A673 (cell line): ENCODE measurements around the gene PPP1R8. TPM values are rescaled to one million over a fixed set of nuclear protein-coding genes. Genes with fewer than 3 reads are reported as not detected.

ENCODE experiments used
- BruUV-seq: library from RNA; stranded (reverse); fragments of 400-500 nt; replicated peaks from 2 replicates; lab custom pipeline; 2021; lab: Mats Ljungman, UMichigan
- CTCF ChIA-PET: fragments of 300-600 bp; sonication (Branson Sonifier 250); formaldehyde crosslinking; loops from one replicate; lab custom pipeline; 2022; ENCODE audit warnings: antibody characterized with exemption; lab: Charles Lee
- POLR2A ChIA-PET: fragments of 300-600 bp; sonication (Branson Sonifier 250); formaldehyde crosslinking; loops from one replicate; lab custom pipeline; 2022; ENCODE audit warnings: antibody characterized with exemption; ENCODE audit not compliant: low non-redundant PET; lab: Charles Lee
- DNase-seq: peaks from one replicate; pipeline ENCODE4 v3.0.0-alpha.2; 2015; ENCODE audit warnings: low spot score
- H3K27ac ChIP-seq: fragments of 200-600 bp; sonication (generic); 2 replicates; pipeline ENCODE4 v1.5.1; 2016; ENCODE audit warnings: mixed run types, low read depth, mild to moderate bottlenecking, mixed read lengths, antibody characterized with exemption, low read length; ENCODE audit not compliant: poor library complexity, severe bottlenecking
- H3K27me3 ChIP-seq: fragments of 200-600 bp; sonication (generic); replicated peaks from 2 replicates; pipeline ENCODE4 v1.6.1; 2017; ENCODE audit warnings: mixed run types, low read depth, mild to moderate bottlenecking, mixed read lengths, antibody characterized with exemption, low read length; ENCODE audit not compliant: insufficient read depth, poor library complexity
- H3K36me3 ChIP-seq: fragments of 200-600 bp; sonication (generic); 2 replicates; pipeline ENCODE4 v1.6.1; 2016; ENCODE audit warnings: mixed run types, mild to moderate bottlenecking, mixed read lengths, antibody characterized with exemption, low read length; ENCODE audit not compliant: insufficient read depth, poor library complexity, severe bottlenecking
- H3K4me1 ChIP-seq: fragments of 200-600 bp; sonication (generic); 2 replicates; pipeline ENCODE4 v1.6.1; 2017; ENCODE audit warnings: mixed run types, mild to moderate bottlenecking, mixed read lengths, antibody characterized with exemption, low read length; ENCODE audit not compliant: insufficient read depth, poor library complexity, severe bottlenecking
- H3K4me3 ChIP-seq: fragments of 200-600 bp; sonication (generic); 2 replicates; pipeline ENCODE4 v1.5.1; 2016; ENCODE audit warnings: low read depth, mixed run types, mild to moderate bottlenecking, mixed read lengths, low read length; ENCODE audit not compliant: poor library complexity, severe bottlenecking
- H3K9me3 ChIP-seq: fragments of 200-600 bp; sonication (generic); 2 replicates; pipeline ENCODE4 v1.6.1; 2016; ENCODE audit warnings: mixed run types, low read depth, mild to moderate bottlenecking, mixed read lengths, antibody characterized with exemption, low read length; ENCODE audit not compliant: poor library complexity, severe bottlenecking
- CTCF ChIP-seq: fragments of 300-800, 200-600 bp; sonication (generic); conservative IDR thresholded peaks from 2 replicates; pipeline ENCODE4 v1.5.1; 2017; ENCODE audit warnings: low read depth, mild to moderate bottlenecking, antibody characterized with exemption, low read length, moderate library complexity, mixed read lengths
- EZH2 ChIP-seq: fragments of 200-600 bp; sonication (generic); IDR thresholded peaks from 2 replicates; pipeline ENCODE4 v1.6.1; 2017; ENCODE audit warnings: borderline replicate concordance, low read depth, mild to moderate bottlenecking, mixed read lengths, antibody characterized with exemption, low read length; ENCODE audit not compliant: poor library complexity, severe bottlenecking
- intact Hi-C: fragments of 100-400 bp; cut with micrococcal nuclease; formaldehyde crosslinking; loops from one replicate; pipeline ENCODE4 v1.10.0; 2022; ENCODE audit not compliant: unreplicated experiment
- total RNA-seq: library from RNA; stranded (reverse); gene quantifications from 2 replicates; pipeline ENCODE4 v1.2.3, GENCODE V29; 2021

The PPP1R8 gene
- total RNA-seq, 1 experiment from 2014 or later, result 60.9 TPM

DNA sequence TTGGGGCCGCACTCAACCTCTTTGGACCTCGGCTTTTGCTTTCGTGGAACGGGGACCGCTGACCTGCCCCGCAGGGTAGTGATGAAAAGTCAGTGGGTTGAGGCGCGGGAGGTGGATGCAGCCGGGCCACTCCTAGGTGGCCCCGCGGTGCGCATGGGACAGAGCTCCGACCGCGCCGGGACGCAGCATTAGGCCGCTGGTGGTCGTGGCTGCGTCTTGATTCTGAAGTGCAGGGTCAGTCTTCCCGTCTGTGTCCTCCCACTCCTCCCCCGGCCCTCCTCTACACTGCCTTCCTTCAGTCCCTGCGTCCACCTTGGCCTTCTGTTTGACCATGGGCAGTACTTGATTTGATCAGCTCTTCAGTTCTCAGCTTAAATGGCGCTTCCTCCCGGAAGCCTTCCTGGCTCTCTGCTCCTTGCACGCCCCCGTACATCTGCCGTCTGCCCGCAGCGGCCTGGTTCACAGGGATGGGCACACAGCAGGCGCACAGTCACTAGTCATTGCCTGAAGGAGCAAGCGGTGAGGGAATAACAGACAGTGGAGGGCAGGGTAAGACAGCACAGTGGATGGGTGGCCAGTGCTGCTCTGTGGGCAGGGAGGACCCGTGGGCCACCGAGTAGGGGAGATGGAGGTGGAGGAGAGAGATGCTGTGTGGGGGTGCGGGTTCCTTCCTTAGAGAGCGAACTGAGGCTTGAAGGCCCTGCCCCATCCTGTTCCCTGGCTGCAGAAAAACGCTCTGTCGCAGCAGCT is 42.4 kb downstream of the PPP1R8 start:
- no peak overlapping the region for H3K27ac ChIP-seq
- H3K27me3 ChIP-seq, result no peaks in the 10 kb centered on the region
- intact Hi-C loops, result no loop called here
- no peak for TF ChIP-seq EZH2
- TF ChIP-seq CTCF, result no peak
- no peaks in the 10 kb centered on the region for H3K4me1 ChIP-seq
- ChIA-PET POLR2A (interaction anchor here (0.6 kb wide), 1 partner anchor 187 kb away, joined by 7 read pairs; no protein-coding TSS in a partner anchor), CTCF (no interaction called here)
- DNase-seq, result peak; percentile 32
- H3K36me3 ChIP-seq, result no peaks in the 10 kb centered on the region
- peak overlapping the region; percentile 62 for H3K4me3 ChIP-seq
- H3K9me3 ChIP-seq, result no peaks in the 10 kb centered on the region
- no TSS peak for BruUV-seq

DNA sequence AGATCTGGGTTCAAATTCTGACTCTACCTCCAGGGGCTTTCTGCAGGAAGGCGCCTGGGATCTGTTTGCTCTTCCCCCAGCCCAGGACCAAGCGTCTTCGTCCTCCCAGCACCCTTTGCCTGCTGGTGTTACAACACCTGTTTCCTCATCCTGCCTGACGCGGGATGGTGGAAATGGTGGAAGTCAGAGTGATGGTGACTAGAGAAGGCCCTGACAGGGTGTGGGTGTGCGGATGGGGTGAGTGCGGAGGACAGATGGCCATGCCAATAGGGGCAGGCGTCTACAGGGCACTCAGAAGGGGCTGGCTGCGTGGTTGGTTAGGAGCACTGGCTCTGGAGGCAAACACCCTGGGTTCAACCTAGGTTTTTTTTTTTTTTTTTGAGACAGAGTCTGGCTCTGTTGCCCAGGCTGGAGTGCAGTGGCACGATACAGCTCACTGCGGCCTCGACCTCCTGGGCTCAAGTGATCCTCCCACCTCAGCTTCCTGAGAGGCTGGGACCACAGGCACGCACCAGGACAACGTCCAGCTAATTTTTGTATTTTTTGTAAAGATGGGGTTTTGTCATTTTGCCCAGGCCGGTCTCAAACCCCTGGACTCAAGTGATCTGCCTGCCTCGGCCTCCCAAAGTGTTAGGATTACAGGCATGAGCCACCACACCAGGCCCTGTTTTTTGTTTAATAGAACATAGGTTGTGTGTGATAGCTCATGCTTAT is 43.2 kb downstream of the PPP1R8 start:
- ChIA-PET POLR2A (no interaction called here), CTCF (no interaction called here)
- no peak overlapping the region for H3K27ac ChIP-seq
- no peaks in the 10 kb centered on the region for H3K9me3 ChIP-seq
- no peaks in the 10 kb centered on the region for H3K36me3 ChIP-seq
- intact Hi-C loops, result no loop called here
- no peak for DNase-seq
- no peaks in the 10 kb centered on the region for H3K4me1 ChIP-seq
- no peak overlapping the region for H3K4me3 ChIP-seq
- TF ChIP-seq EZH2 (no peak), CTCF (no peak)
- no peaks in the 10 kb centered on the region for H3K27me3 ChIP-seq
- BruUV-seq, result no TSS peak

DNA sequence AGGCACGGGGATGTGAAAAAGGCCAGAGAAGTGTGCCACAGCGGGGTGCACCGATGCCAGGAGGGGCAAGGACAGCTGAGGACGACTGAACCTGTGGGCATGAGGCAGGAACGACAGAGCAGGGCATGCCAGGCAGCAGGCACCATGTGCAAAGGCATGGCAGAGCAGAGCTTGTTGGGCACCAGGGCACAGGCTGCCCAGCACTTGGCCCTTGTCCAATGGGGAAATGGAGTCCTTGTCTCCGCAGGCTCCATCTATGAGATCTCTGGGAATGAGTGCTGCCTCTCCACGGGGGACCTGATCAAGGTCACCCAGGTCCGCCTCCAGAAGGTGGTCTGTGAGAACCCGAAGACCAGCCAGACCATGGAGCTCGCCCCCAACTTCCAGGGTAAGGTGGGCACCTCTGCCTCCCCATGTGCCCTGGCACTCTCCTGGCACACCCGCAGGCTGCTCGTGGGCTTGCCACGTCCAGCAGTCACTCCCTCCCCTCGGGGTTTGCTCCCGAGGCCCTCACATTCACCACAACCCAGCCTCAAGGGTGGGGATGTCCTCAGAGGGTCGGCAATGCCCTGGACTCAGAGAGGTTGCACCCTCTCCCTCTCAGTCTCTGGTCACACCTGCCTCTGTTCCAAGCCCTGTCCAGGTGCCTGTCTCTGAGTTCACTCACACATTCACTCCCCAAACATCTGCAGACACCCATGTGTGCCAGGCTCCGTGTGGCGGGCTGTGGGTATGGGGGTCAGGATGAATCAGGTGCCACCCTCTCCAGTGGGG is 45.9 kb downstream of the PPP1R8 start:
- Histone ChIP-seq H3K36me3 (no peaks in the 10 kb centered on the region), H3K27ac (no peak overlapping the region), H3K4me3 (no peak overlapping the region), H3K27me3 (no peaks in the 10 kb centered on the region), H3K4me1 (no peaks in the 10 kb centered on the region), H3K9me3 (no peaks in the 10 kb centered on the region)
- no peak for DNase-seq
- ChIA-PET CTCF (no interaction called here), POLR2A (no interaction called here)
- no peak for TF ChIP-seq EZH2
- TF ChIP-seq CTCF, result no peak
- intact Hi-C loops, result no loop called here
- no TSS peak for BruUV-seq
